Thyroid gland (tissue), 4 donors: ENCODE results near the gene DNMT1.

Experiments
- POLR2A ChIP-seq, 2 donors: fragments of 450-650 bp; IDR thresholded peaks; one replicate each; pipeline ENCODE4 v1.6.1; 2017; ENCODE audit warnings: antibody characterized with exemption in 2 of 2, mild to moderate bottlenecking in 2 of 2, moderate library complexity in 1 of 2
- TF ChIP-seq, protein P1 (sequence below), 6 experiments: fragments of 200-600 bp in 3 of 6; fragments of 450-650 bp in 3 of 6; sonication (generic) in 3 of 6; IDR thresholded peaks; one replicate each; pipeline ENCODE4 v1.5.1; 2016 to 2019; ENCODE audit warnings: antibody characterized with exemption in 6 of 6, mild to moderate bottlenecking in 2 of 6, inconsistent platforms in 1 of 6, moderate library complexity in 1 of 6

DNA sequence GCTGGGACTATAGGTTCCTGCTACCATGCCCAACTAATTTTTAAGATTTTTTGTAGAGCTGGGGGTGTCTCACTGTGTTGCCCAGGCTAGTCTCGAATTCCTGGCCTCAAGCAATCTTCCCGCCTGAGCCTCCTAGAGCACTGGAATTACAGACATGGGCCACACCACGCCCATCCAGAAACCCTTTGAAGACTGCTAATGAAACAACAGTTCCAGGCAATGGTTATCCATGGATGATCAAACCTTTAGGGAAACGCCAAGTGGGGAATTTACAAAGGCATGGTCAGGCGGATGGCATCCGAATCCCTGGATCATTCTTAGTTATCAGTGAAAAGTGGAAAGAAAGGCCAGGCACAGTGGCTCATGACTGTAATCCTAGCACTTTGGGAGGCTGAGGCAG lies 16.9 kb upstream of the DNMT1 start:
- TF ChIP-seq, protein P1, sequence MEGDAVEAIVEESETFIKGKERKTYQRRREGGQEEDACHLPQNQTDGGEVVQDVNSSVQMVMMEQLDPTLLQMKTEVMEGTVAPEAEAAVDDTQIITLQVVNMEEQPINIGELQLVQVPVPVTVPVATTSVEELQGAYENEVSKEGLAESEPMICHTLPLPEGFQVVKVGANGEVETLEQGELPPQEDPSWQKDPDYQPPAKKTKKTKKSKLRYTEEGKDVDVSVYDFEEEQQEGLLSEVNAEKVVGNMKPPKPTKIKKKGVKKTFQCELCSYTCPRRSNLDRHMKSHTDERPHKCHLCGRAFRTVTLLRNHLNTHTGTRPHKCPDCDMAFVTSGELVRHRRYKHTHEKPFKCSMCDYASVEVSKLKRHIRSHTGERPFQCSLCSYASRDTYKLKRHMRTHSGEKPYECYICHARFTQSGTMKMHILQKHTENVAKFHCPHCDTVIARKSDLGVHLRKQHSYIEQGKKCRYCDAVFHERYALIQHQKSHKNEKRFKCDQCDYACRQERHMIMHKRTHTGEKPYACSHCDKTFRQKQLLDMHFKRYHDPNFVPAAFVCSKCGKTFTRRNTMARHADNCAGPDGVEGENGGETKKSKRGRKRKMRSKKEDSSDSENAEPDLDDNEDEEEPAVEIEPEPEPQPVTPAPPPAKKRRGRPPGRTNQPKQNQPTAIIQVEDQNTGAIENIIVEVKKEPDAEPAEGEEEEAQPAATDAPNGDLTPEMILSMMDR (IDR thresholded peaks at IDR 0.05), result no peak
- no peak for TF ChIP-seq POLR2A (IDR thresholded peaks at IDR 0.05)
